Neuronal stem cell (in vitro differentiated cells): ENCODE data around the gene LUZP1.

ENCODE experiments used
- DNase-seq: peaks from one replicate; pipeline ENCODE4 v3.0.0-alpha.2; 2013; ENCODE audit warnings: low spot score
- H2AFZ ChIP-seq: one replicate; pipeline ENCODE4 v1.6.1; 2013; ENCODE audit warnings: mild to moderate bottlenecking, low read length, inconsistent platforms
- H2AK5ac ChIP-seq: 2 replicates; pipeline ENCODE4 v1.6.1; 2013; ENCODE audit warnings: low read depth, mild to moderate bottlenecking, inconsistent platforms, low read length, moderate library complexity, mixed read lengths
- H2BK120ac ChIP-seq: 2 replicates; pipeline ENCODE4 v1.6.1; 2013; ENCODE audit warnings: low read depth, mild to moderate bottlenecking, inconsistent platforms, low read length, moderate library complexity, mixed read lengths
- H2BK12ac ChIP-seq: one replicate; pipeline ENCODE4 v1.6.1; 2013; ENCODE audit warnings: low read length, inconsistent platforms
- H2BK15ac ChIP-seq: 2 replicates; pipeline ENCODE4 v1.6.1; 2013; ENCODE audit warnings: mild to moderate bottlenecking, low read length, inconsistent platforms, mixed read lengths
- H2BK5ac ChIP-seq: one replicate; pipeline ENCODE4 v1.6.1; 2013; ENCODE audit warnings: inconsistent platforms, mild to moderate bottlenecking, low read length, moderate library complexity
- H3K14ac ChIP-seq: one replicate; pipeline ENCODE4 v1.6.1; 2013; ENCODE audit warnings: low read length, inconsistent platforms
- H3K18ac ChIP-seq: 2 replicates; pipeline ENCODE4 v1.6.1; 2013; ENCODE audit warnings: low read length, inconsistent platforms
- H3K23ac ChIP-seq: 2 replicates; pipeline ENCODE4 v1.6.1; 2013; ENCODE audit warnings: low read depth, mild to moderate bottlenecking, mixed read lengths, low read length, inconsistent platforms; ENCODE audit not compliant: poor library complexity
- H3K27ac ChIP-seq: replicated peaks from 3 replicates; pipeline ENCODE4 v1.5.1; 2013; ENCODE audit warnings: low read length, inconsistent platforms
- H3K27me3 ChIP-seq, 3 experiments: 2 replicates each; pipeline ENCODE4 v1.6.1; 2013; ENCODE audit warnings: low read length in 3 of 3, mild to moderate bottlenecking in 2 of 3, inconsistent platforms in 1 of 3, low read depth in 1 of 3, mixed read lengths in 1 of 3, moderate library complexity in 1 of 3; ENCODE audit not compliant: control insufficient read depth in 3 of 3, insufficient read depth in 3 of 3
- H3K36me3 ChIP-seq, 2 donors: replicated peaks in 1 of 2; 2 replicates each; pipeline ENCODE4 v1.6.1; 2013; ENCODE audit warnings: low read length in 2 of 2; ENCODE audit not compliant: control insufficient read depth in 2 of 2, insufficient read depth in 2 of 2
- H3K4ac ChIP-seq: 2 replicates; pipeline ENCODE4 v1.6.1; 2013; ENCODE audit warnings: inconsistent platforms, mild to moderate bottlenecking, low read length, moderate library complexity
- H3K4me1 ChIP-seq, 2 donors: 1 replicate in 1 of 2; 2 replicates in 1 of 2; pipeline ENCODE4 v1.6.1; 2013; ENCODE audit warnings: low read length in 2 of 2, low read depth in 1 of 2; ENCODE audit not compliant: control insufficient read depth in 2 of 2, insufficient read depth in 1 of 2
- H3K4me2 ChIP-seq: one replicate; pipeline ENCODE4 v1.6.1; 2013; ENCODE audit warnings: mild to moderate bottlenecking, low read length, inconsistent platforms; ENCODE audit not compliant: insufficient read depth, poor library complexity, severe bottlenecking
- H3K4me3 ChIP-seq, 2 donors: 2 replicates each; pipeline ENCODE4 v1.5.1; 2013; ENCODE audit warnings: low read length in 2 of 2, mild to moderate bottlenecking in 2 of 2, inconsistent platforms in 1 of 2, moderate library complexity in 1 of 2
- H3K79me1 ChIP-seq: one replicate; pipeline ENCODE4 v1.6.1; 2013; ENCODE audit warnings: low read depth, mild to moderate bottlenecking, inconsistent platforms, low read length, moderate library complexity
- H3K9ac ChIP-seq: one replicate; pipeline ENCODE4 v1.6.1; 2013; ENCODE audit warnings: mild to moderate bottlenecking, low read depth, low read length, inconsistent platforms; ENCODE audit not compliant: poor library complexity
- H3K9me3 ChIP-seq, 2 donors: replicated peaks in 1 of 2; 2 replicates each; pipeline versions ENCODE3 to v1.6.1; 2013; ENCODE audit warnings: low read length in 2 of 2, mild to moderate bottlenecking in 2 of 2, inconsistent platforms in 1 of 2, low read depth in 1 of 2, mixed read lengths in 1 of 2, moderate library complexity in 1 of 2; ENCODE audit not compliant: control insufficient read depth in 2 of 2, insufficient read depth in 1 of 2
- H4K8ac ChIP-seq: one replicate; pipeline ENCODE4 v1.6.1; 2013; ENCODE audit warnings: low read depth, mild to moderate bottlenecking, inconsistent platforms, low read length, moderate library complexity
- H4K91ac ChIP-seq: one replicate; pipeline ENCODE4 v1.6.1; 2013; ENCODE audit warnings: low read length, low read depth, mild to moderate bottlenecking, inconsistent platforms; ENCODE audit not compliant: poor library complexity
- WGBS, 2 donors: extraction: QIAGEN DNeasy Blood & Tissue Kit; methylation state at CpG; one replicate each; pipeline ENCODE4 v1.1.7; 2013; ENCODE audit warnings: missing lambda C conversion rate in 2 of 2, mixed read lengths in 1 of 2; ENCODE audit not compliant: insufficient read length in 2 of 2, insufficient replicate concordance in 1 of 2; ENCODE audit errors: extremely low coverage in 2 of 2; 5-methylcytosine and 5-hydroxymethylcytosine counted together

The LUZP1 gene

GRCh38 chr1:23103001-23103889 lies 65.4 kb downstream of the LUZP1 start:
- Histone ChIP-seq H2AK5ac (no peak overlapping the region), H3K4me2 (no peak overlapping the region), H3K9me3 (no peaks in the 10 kb centered on the region), H3K4ac (no peak overlapping the region), H3K14ac (no peak overlapping the region), H3K27ac (no peak overlapping the region), H3K79me1 (no peaks in the 10 kb centered on the region), H2BK15ac (no peak overlapping the region), H4K91ac (no peak overlapping the region), H3K9ac (no peak overlapping the region), H3K23ac (no peak overlapping the region), H3K36me3 (peaks cover 3 to 47% of the 10 kb centered on the region in 2 donors), H2BK12ac (no peak overlapping the region), H2BK120ac (no peak overlapping the region), H3K27me3 (no peaks in the 10 kb centered on the region), H3K18ac (no peak overlapping the region), H2AFZ (no peak overlapping the region), H3K4me3 (no peak overlapping the region), H4K8ac (no peak overlapping the region), H3K4me1 (peaks cover 3 to 12% of the 10 kb centered on the region in 2 donors), H2BK5ac (no peak overlapping the region)
- WGBS, 2 donors: no CpG with 5 or more reads among the region's 10 CpGs
- DNase-seq: no peak

GRCh38 chr1:23102289-23102688 lies 66.4 kb downstream of the LUZP1 start:
- WGBS, 2 donors: no CpG with 5 or more reads among the region's 1 CpG
- Histone ChIP-seq H2BK5ac (no peak overlapping the region), H4K91ac (no peak overlapping the region), H3K9ac (no peak overlapping the region), H3K14ac (no peak overlapping the region), H4K8ac (no peak overlapping the region), H3K9me3 (no peaks in the 10 kb centered on the region), H2BK120ac (no peak overlapping the region), H3K4me2 (no peak overlapping the region), H3K4me1 (peaks cover 3 to 12% of the 10 kb centered on the region in 2 donors), H2BK12ac (no peak overlapping the region), H3K27me3 (no peaks in the 10 kb centered on the region), H2BK15ac (no peak overlapping the region), H3K27ac (no peak overlapping the region), H2AFZ (no peak overlapping the region), H3K4me3 (no peak overlapping the region), H3K4ac (no peak overlapping the region), H3K23ac (no peak overlapping the region), H3K36me3 (peaks cover 0 to 48% of the 10 kb centered on the region in 2 donors), H3K79me1 (no peaks in the 10 kb centered on the region), H2AK5ac (no peak overlapping the region), H3K18ac (no peak overlapping the region)
- DNase-seq: no peak

GRCh38 chr1:23101887-23102286 lies 66.8 kb downstream of the LUZP1 start:
- H3K4me3 ChIP-seq: no peak overlapping the region
- no peak overlapping the region for H3K27ac ChIP-seq
- no peak overlapping the region for H3K23ac ChIP-seq
- H2BK5ac ChIP-seq: no peak overlapping the region
- H2AK5ac ChIP-seq: no peak overlapping the region
- H3K9ac ChIP-seq: no peak overlapping the region
- no peaks in the 10 kb centered on the region for H3K9me3 ChIP-seq
- no peak overlapping the region for H3K4me2 ChIP-seq
- H4K91ac ChIP-seq: no peak overlapping the region
- peaks cover 0 to 48% of the 10 kb centered on the region in 2 donors for H3K36me3 ChIP-seq
- H3K79me1 ChIP-seq: no peaks in the 10 kb centered on the region
- H2BK12ac ChIP-seq: no peak overlapping the region
- H3K18ac ChIP-seq: no peak overlapping the region
- H2AFZ ChIP-seq: no peak overlapping the region
- H2BK15ac ChIP-seq: no peak overlapping the region
- H4K8ac ChIP-seq: no peak overlapping the region
- no peak overlapping the region for H3K14ac ChIP-seq
- no peak for DNase-seq
- no peak overlapping the region for H3K4ac ChIP-seq
- no peaks in the 10 kb centered on the region for H3K27me3 ChIP-seq
- peaks cover 3 to 12% of the 10 kb centered on the region in 2 donors for H3K4me1 ChIP-seq
- no CpG with 5 or more reads among the region's 2 CpGs for WGBS, 2 donors
- no peak overlapping the region for H2BK120ac ChIP-seq

- H2BK15ac ChIP-seq: no peak overlapping the region
- no peak overlapping the region for H2BK120ac ChIP-seq
- peaks cover 3 to 12% of the 10 kb centered on the region in 2 donors for H3K4me1 ChIP-seq
- H3K36me3 ChIP-seq: peaks cover 0 to 45% of the 10 kb centered on the region in 2 donors
- H3K18ac ChIP-seq: no peak overlapping the region
- H4K8ac ChIP-seq: no peak overlapping the region
- H3K4me3 ChIP-seq: no peak overlapping the region
- no CpG with 5 or more reads among the region's 3 CpGs for WGBS, 2 donors
- H2AK5ac ChIP-seq: no peak overlapping the region
- DNase-seq: no peak
- H3K9me3 ChIP-seq: no peaks in the 10 kb centered on the region
- no peak overlapping the region for H3K23ac ChIP-seq
- no peak overlapping the region for H3K4ac ChIP-seq
- no peak overlapping the region for H3K9ac ChIP-seq
- H2AFZ ChIP-seq: no peak overlapping the region
- H3K27ac ChIP-seq: no peak overlapping the region
- H3K14ac ChIP-seq: no peak overlapping the region
- no peaks in the 10 kb centered on the region for H3K27me3 ChIP-seq
- H4K91ac ChIP-seq: no peak overlapping the region
- H2BK5ac ChIP-seq: no peak overlapping the region
- no peaks in the 10 kb centered on the region for H3K79me1 ChIP-seq
- H3K4me2 ChIP-seq: no peak overlapping the region
- no peak overlapping the region for H2BK12ac ChIP-seq
These were observed 67.4 kb downstream of the LUZP1 start for GRCh38 chr1:23101101-23101827.
